Breast epithelium (tissue), 4 donors: ENCODE measurements around the gene FOXN3. TPM values are rescaled to one million over a fixed set of nuclear protein-coding genes. Genes with fewer than 3 reads are reported as not detected.

Source experiments
- DNase-seq, 2 donors: peaks; one replicate each; pipeline ENCODE4 v3.0.0-alpha.2; 2019; ENCODE audit warnings: low spot score in 2 of 2
- H3K27ac ChIP-seq, 2 donors: fragments of 200-600 bp; sonication (generic) in 1 of 2; one replicate each; pipeline ENCODE4 v1.5.1; 2016 to 2019; ENCODE audit warnings: mild to moderate bottlenecking in 1 of 2
- H3K27me3 ChIP-seq, 2 donors: fragments of 200-600 bp; sonication (generic) in 1 of 2; one replicate each; pipeline versions ENCODE4 v1.5.1 to v1.6.0; 2017 to 2019; ENCODE audit warnings: control low read depth in 1 of 2, mild to moderate bottlenecking in 1 of 2
- H3K36me3 ChIP-seq: fragments of 200-600 bp; one replicate; pipeline ENCODE4 v1.5.1; 2019
- H3K4me1 ChIP-seq, 2 donors: fragments of 200-600 bp; sonication (generic); one replicate each; pipeline ENCODE4 v1.5.1; 2016 to 2019; ENCODE audit warnings: control low read depth in 1 of 2
- H3K4me3 ChIP-seq, 3 donors: fragments of 200-600 bp; sonication (generic); 1 replicate in 2 of 3; 2 replicates in 1 of 3; pipeline ENCODE4 v1.5.1; 2016 to 2019; ENCODE audit warnings: mild to moderate bottlenecking in 3 of 3, moderate library complexity in 2 of 3
- H3K9me3 ChIP-seq, 2 donors: fragments of 200-600 bp; sonication (generic) in 1 of 2; one replicate each; pipeline ENCODE4 v1.5.1; 2016 to 2019; ENCODE audit warnings: control low read depth in 1 of 2
- POLR2A ChIP-seq: fragments of 450-650 bp; IDR thresholded peaks from one replicate; pipeline ENCODE4 v1.6.1; 2016; ENCODE audit warnings: antibody characterized with exemption, mild to moderate bottlenecking, moderate library complexity
- POLR2AphosphoS5 ChIP-seq, 3 donors: sonication (generic); formaldehyde crosslinking; IDR thresholded peaks; one replicate each; pipeline ENCODE4 v1.6.1; 2017; ENCODE audit warnings: antibody characterized with exemption in 3 of 3
- intact Hi-C: fragments of 100-400 bp; cut with DNase I; formaldehyde crosslinking; loops from one replicate; pipeline ENCODE4 v1.15.1; 2023; ENCODE audit warnings: low total_unique reads
- total RNA-seq, 3 donors: library from RNA; depleted of rRNA; stranded (reverse); fragments of >200 nt; gene quantifications; one replicate each; pipeline ENCODE4 v1.1.0, GENCODE V29; 2016
- TF ChIP-seq, protein P1 (sequence below), 3 donors: fragments of 450-650 bp; IDR thresholded peaks; one replicate each; pipeline ENCODE4 v1.5.1; 2016 to 2017; ENCODE audit warnings: antibody characterized with exemption in 3 of 3, mild to moderate bottlenecking in 3 of 3, moderate library complexity in 3 of 3

The FOXN3 gene
- total RNA-seq, 3 donors from 2014 or later, result 70.7 to 180 (median 80.3) TPM

DNA sequence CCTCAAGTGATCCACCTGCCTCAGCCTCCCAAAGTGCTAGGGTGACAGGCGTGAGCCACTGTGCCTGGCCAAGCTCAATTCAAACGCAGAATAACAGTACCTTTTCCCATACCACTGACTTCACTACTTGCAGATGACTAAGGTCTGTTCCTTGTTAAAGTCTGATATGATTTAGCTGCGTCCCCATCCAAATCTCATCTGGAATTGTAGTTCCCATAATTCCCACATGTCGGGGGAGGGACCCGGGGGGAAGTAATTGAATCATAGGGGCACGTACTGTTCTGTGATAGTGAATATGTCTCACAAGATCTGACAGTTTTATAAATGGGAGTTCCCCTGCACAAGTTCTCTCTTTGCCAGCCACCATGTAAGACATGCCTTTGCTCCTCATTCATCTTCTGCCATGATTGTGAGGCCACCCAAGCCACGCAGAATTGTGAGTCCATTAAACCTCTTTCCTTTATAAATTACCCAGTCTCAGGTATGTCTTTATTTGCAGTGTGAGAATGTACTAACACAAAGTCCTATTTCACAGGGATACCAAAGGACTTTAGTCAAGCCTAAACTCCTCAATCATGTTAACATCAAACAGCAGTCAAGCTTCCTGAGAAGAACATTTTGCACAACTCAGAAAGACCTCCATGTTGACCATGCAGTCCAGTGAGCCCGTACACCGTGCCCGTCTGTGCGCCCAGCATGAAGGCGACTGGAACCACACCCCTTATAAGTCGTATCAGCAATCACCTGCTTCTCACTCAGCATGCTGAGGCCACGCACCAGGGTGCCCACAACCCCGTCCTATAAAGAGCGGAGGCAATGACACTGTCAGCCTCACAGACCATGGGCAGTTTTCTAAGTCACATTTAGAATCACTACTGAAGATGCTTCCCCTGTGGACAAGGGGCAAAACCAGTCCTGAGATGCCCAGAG lies 36.9 kb downstream of the FOXN3 start:
- no peak for DNase-seq
- Histone ChIP-seq H3K27me3 (no peaks in the 10 kb centered on the region), H3K27ac (no peak overlapping the region), H3K4me1 (no peaks in the 10 kb centered on the region), H3K36me3 (no peaks in the 10 kb centered on the region), H3K9me3 (peaks cover 0 to 8% of the 10 kb centered on the region in 2 donors), H3K4me3 (no peak overlapping the region)
- no peak for TF ChIP-seq POLR2AphosphoS5 (IDR thresholded peaks at IDR 0.05)
- TF ChIP-seq POLR2A, result no peak
- TF ChIP-seq, protein P1, sequence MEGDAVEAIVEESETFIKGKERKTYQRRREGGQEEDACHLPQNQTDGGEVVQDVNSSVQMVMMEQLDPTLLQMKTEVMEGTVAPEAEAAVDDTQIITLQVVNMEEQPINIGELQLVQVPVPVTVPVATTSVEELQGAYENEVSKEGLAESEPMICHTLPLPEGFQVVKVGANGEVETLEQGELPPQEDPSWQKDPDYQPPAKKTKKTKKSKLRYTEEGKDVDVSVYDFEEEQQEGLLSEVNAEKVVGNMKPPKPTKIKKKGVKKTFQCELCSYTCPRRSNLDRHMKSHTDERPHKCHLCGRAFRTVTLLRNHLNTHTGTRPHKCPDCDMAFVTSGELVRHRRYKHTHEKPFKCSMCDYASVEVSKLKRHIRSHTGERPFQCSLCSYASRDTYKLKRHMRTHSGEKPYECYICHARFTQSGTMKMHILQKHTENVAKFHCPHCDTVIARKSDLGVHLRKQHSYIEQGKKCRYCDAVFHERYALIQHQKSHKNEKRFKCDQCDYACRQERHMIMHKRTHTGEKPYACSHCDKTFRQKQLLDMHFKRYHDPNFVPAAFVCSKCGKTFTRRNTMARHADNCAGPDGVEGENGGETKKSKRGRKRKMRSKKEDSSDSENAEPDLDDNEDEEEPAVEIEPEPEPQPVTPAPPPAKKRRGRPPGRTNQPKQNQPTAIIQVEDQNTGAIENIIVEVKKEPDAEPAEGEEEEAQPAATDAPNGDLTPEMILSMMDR (IDR thresholded peaks at IDR 0.05), result no peak
- intact Hi-C loops, result no loop called here

DNA sequence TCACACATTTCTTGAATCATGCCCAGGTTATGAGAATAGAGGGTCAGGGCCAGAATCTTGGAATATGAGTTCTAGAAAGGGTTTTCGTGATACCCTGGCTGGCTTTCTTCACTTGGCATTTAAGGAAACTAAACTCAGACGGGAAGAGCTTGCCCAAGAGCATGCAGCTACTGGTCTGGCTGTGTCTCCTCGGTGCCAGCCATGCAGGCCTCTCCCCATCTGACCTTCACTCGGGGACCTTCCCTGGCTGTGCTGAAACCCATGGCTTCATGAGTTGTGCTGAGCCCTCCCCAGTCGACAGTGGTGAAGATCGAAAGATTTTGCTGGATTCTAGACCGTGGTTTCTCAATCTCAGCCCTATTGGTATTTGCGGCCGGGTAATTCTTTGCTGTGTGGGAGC lies 38.0 kb downstream of the FOXN3 start:
- no peaks in the 10 kb centered on the region for H3K4me1 ChIP-seq
- no peak for TF ChIP-seq POLR2AphosphoS5 (IDR thresholded peaks at IDR 0.05)
- no peak for TF ChIP-seq POLR2A
- TF ChIP-seq, protein P1 (IDR thresholded peaks at IDR 0.05), result no peak
- no peaks in the 10 kb centered on the region for H3K27me3 ChIP-seq
- H3K9me3 ChIP-seq, result peaks cover 0 to 8% of the 10 kb centered on the region in 2 donors
- DNase-seq, result no peak
- H3K27ac ChIP-seq, result no peak overlapping the region
- no peak overlapping the region for H3K4me3 ChIP-seq
- no peaks in the 10 kb centered on the region for H3K36me3 ChIP-seq
- intact Hi-C loops, result no loop called here

DNA sequence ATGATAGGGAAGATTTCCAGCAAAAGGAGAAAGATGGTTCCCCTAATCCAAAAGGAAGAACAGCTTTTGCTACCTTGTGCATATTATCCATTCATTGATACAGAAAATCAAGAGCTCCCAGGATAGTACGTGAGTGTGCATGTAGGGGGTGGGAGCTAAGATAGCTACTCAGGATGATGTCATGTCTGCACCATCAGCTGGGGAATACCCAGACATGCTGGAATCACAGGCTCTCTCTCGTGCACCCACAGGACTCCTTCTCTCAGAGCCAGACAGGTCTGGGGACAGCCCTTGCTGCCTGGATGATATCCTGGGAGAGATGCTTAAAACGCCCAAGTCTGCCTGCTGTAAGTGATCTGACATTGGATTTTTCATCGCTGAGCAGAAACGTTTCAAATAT lies 38.9 kb downstream of the FOXN3 start:
- Histone ChIP-seq H3K27me3 (no peaks in the 10 kb centered on the region), H3K4me1 (no peaks in the 10 kb centered on the region), H3K27ac (no peak overlapping the region), H3K36me3 (no peaks in the 10 kb centered on the region), H3K4me3 (no peak overlapping the region), H3K9me3 (peaks cover 0 to 8% of the 10 kb centered on the region in 2 donors)
- intact Hi-C loops, result no loop called here
- no peak for DNase-seq
- TF ChIP-seq POLR2A, result no peak
- TF ChIP-seq, protein P1 (IDR thresholded peaks at IDR 0.05), result no peak
- TF ChIP-seq POLR2AphosphoS5 (IDR thresholded peaks at IDR 0.05), result no peak

DNA sequence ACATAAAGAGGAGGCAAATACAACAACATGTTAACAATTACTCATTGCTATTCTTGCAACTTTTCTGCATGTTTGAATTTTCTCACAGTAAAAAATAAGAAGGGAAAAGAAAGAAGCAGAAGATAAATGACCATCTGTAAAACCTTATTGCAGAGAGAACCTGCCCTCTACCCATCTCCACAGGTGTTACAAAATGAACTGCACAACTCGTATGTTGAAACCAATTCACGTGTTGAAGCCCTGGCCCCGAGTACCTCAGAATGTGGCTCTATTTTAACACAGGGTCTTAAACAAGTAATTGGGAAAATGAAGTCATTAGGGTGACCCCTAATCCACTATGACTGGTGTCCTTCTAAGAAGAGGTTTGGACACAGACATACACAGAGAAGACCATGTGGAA lies 39.5 kb downstream of the FOXN3 start:
- TF ChIP-seq POLR2A (no peak), POLR2AphosphoS5 (IDR thresholded peaks at IDR 0.05) (no peak)
- TF ChIP-seq, protein P1 (IDR thresholded peaks at IDR 0.05), result no peak
- no peaks in the 10 kb centered on the region for H3K36me3 ChIP-seq
- no peaks in the 10 kb centered on the region for H3K27me3 ChIP-seq
- intact Hi-C loops, result no loop called here
- H3K4me3 ChIP-seq, result no peak overlapping the region
- H3K27ac ChIP-seq, result no peak overlapping the region
- H3K4me1 ChIP-seq, result no peaks in the 10 kb centered on the region
- DNase-seq, result no peak
- peaks cover 0 to 8% of the 10 kb centered on the region in 2 donors for H3K9me3 ChIP-seq

DNA sequence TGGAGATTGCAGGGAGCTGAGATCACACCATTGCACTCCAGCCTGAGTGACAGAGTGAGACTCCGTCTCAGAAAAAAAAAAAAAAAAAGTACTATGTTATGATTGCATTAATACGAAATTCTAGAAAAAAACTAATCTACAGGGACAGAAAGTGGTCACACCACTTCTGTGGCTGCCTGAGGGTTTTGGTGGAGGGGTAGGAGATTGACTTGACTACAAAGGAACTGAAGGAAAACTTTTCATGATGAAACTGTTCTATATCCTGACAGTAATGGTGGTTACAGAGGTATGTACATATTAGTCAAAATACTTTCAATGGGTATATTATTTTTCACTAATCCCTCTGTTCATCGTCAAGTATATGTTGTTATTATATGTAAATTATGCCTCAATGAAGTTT lies 42.1 kb downstream of the FOXN3 start:
- Histone ChIP-seq H3K9me3 (no peaks in the 10 kb centered on the region), H3K36me3 (no peaks in the 10 kb centered on the region), H3K4me1 (no peaks in the 10 kb centered on the region), H3K27me3 (no peaks in the 10 kb centered on the region), H3K4me3 (no peak overlapping the region), H3K27ac (no peak overlapping the region)
- TF ChIP-seq POLR2AphosphoS5 (IDR thresholded peaks at IDR 0.05) (no peak), POLR2A (no peak)
- TF ChIP-seq, protein P1 (IDR thresholded peaks at IDR 0.05), result no peak
- DNase-seq, result no peak
- intact Hi-C loops, result no loop called here
